ENCODE results near the gene NOP16.

DNA sequence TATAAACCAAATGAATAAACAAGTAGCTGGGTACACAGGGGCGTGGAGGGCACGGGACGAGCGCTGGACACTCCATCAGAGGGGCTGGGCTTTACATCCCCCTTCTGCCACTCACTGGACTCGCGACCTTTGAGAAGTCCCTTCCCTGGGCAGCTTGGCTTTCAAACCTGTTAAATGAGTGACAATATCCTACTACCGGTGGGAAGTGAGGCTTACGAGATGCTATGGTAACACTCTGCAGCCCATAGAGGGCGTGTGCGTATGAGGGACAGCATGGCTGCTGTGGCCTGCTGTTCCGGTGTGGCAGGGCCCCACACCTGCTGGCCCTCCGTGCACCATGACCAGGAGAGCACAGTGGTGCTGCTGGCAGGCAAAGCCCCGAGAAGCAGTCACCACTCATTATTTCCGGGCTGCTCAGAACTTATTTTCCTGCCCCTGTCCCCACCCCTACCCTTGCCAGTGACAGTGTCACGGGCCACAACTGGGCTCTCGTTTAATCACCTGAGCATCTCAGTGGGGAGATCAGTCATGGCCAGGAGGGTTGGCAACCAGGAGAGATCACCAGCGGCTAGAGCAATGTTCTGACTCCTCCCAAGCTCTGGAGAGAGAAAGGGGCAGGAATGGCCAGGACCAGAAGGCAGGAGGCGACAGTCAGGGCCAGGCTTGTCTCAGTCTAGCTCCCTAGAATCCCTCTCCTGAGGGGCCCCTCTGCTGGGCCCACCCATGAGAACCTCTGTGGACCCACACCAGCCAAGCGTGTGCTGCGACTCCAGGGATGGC, 17.4 kb upstream of the NOP16 start:
- TF ChIP-seq, protein P1, sequence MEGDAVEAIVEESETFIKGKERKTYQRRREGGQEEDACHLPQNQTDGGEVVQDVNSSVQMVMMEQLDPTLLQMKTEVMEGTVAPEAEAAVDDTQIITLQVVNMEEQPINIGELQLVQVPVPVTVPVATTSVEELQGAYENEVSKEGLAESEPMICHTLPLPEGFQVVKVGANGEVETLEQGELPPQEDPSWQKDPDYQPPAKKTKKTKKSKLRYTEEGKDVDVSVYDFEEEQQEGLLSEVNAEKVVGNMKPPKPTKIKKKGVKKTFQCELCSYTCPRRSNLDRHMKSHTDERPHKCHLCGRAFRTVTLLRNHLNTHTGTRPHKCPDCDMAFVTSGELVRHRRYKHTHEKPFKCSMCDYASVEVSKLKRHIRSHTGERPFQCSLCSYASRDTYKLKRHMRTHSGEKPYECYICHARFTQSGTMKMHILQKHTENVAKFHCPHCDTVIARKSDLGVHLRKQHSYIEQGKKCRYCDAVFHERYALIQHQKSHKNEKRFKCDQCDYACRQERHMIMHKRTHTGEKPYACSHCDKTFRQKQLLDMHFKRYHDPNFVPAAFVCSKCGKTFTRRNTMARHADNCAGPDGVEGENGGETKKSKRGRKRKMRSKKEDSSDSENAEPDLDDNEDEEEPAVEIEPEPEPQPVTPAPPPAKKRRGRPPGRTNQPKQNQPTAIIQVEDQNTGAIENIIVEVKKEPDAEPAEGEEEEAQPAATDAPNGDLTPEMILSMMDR (IDR thresholded peaks at IDR 0.05) = no peak
- TF ChIP-seq POLR2AphosphoS5 (IDR thresholded peaks at IDR 0.05) = no peak
- TF ChIP-seq POLR2A (IDR thresholded peaks at IDR 0.05) = no peak
